Kidney (tissue), 14 donors: ENCODE data around the gene KCNQ1. TPM values are rescaled to one million over a fixed set of nuclear protein-coding genes. Genes with fewer than 3 reads are reported as not detected.

ENCODE experiments used
- DNase-seq, 5 donors: peaks; one replicate each; pipeline ENCODE4 v3.0.0-alpha.2; 2013 to 2020
- FAIRE-seq: peaks from 2 replicates; lab custom pipeline; 2012; peaks lifted over from hg19 to GRCh38; lab: Jason Lieb, UNC
- H3K27ac ChIP-seq, 2 donors: one replicate each; pipeline ENCODE4 v1.7.0; 2013; ENCODE audit warnings: low read depth in 2 of 2, low read length in 2 of 2, inconsistent platforms in 1 of 2
- H3K27me3 ChIP-seq: one replicate; pipeline ENCODE4 v1.7.1; 2013; ENCODE audit warnings: low read length, inconsistent platforms; ENCODE audit not compliant: control insufficient read depth, insufficient read depth
- H3K36me3 ChIP-seq, 3 donors: one replicate each; pipeline versions ENCODE4 v1.7.0 to v1.7.1; 2013; ENCODE audit warnings: low read length in 3 of 3, control low read depth in 1 of 3, inconsistent platforms in 1 of 3; ENCODE audit not compliant: insufficient read depth in 3 of 3, control insufficient read depth in 2 of 3
- H3K4me1 ChIP-seq, 3 donors: one replicate each; pipeline versions ENCODE4 v1.7.0 to v1.7.1; 2013; ENCODE audit warnings: low read length in 3 of 3, inconsistent platforms in 1 of 3, low read depth in 1 of 3; ENCODE audit not compliant: control insufficient read depth in 2 of 3, insufficient read depth in 2 of 3
- H3K4me3 ChIP-seq, 3 donors: one replicate each; pipeline versions ENCODE4 v1.7.0 to v1.8.1; 2013; ENCODE audit warnings: low read length in 3 of 3, control low read depth in 1 of 3, inconsistent platforms in 1 of 3
- H3K9ac ChIP-seq, 3 donors: one replicate each; pipeline versions ENCODE4 v1.7.0 to v1.7.1; 2013; ENCODE audit warnings: low read length in 3 of 3, control low read depth in 1 of 3, inconsistent platforms in 1 of 3
- H3K9me3 ChIP-seq, 3 donors: one replicate each; pipeline versions ENCODE4 v1.7.0 to v1.7.1; 2013; ENCODE audit warnings: low read length in 3 of 3, control low read depth in 1 of 3, inconsistent platforms in 1 of 3; ENCODE audit not compliant: control insufficient read depth in 2 of 3, insufficient read depth in 1 of 3
- intact Hi-C: fragments of 100-400 bp; cut with DNase I; formaldehyde crosslinking; loops from one replicate; pipeline ENCODE4 v1.11.1; 2022
- polyA plus RNA-seq: library from polyadenylated mRNA; stranded (reverse); fragments of 350-450 nt; fragmentation: Illumina TruSeq; extraction: RNeasy Lipid Tissue Mini Kit (QIAGEN cat#74804); gene quantifications from one replicate; pipeline ENCODE4 v1.2.3, GENCODE V29; 2014; ENCODE audit warnings: low read depth, low replicate concordance; ENCODE audit not compliant: insufficient read depth
- total RNA-seq: library from RNA; stranded (reverse); fragmentation: NEBNext Ultra II Directional; extraction: Animal tissue kit (Norgen Biotek cat#: 25700); gene quantifications from one replicate; pipeline ENCODE4 v1.2.1, GENCODE V29; 2021
- TF ChIP-seq, protein P1 (sequence below): IDR thresholded peaks from 3 replicates; pipeline ENCODE4 v1.5.1; 2012; ENCODE audit warnings: mild to moderate bottlenecking, moderate library complexity, borderline replicate concordance; ENCODE audit not compliant: insufficient read depth; ENCODE audit errors: extremely low read depth
- donor health status: control.
- donor health status: control.
- donor health status: control.
- donor health status: control.
- donor health status: control.
- donor health status: DM: yes; HTN: yes; CAD: no.
- donor health status: Normal renal cell carcinoma (clear cell type).

Gene KCNQ1
- total and polyA plus RNA-seq, 2 donors from 2014 or later: 45.5 to 49.4 TPM

DNA sequence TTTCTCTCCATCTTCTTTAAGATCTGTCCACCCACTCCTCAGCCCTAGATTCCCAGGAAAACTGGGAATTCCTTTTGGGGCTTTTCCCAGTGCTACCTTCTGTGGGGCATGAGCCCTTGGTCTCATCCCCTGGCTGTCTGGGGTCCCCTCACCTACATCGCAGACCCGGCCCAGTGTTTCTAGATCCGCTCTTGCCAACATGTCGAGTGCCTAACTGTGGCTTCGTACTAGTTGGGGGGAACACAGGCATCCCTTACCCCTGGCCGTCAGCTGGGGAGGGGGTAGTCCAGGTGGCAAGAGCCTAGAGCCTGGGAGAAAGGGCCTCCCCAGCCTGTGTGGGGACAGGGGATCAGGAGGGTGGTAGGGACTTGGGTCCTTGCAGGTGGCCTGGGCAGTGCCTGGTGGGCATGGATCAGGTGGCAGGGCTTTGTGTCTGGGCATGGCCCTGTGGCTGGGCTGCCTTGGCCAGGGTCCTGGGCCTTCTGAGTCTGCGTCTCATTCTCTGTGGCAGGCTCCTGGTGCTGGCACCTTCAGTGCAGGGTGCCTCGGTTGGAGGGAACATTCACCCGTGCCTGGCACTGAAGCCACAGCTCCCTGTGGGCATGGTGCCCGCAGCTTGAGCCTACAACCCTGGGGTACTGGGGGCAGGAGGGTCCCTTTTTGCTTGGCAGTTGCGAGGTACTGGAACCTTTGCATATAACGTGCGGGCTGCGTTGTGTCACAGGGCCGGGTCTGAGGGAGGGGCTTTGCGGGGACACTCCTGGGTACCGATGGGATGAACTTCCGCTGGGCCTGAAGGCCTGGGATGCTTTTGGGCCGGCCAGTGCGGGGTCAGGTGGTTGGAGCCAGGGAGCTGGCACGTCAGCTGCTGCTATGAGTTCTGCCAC, 4.1 kb downstream of the KCNQ1 start:
- intact Hi-C loops: no loop called here
- Histone ChIP-seq H3K9ac (no peak overlapping the region), H3K27me3 (no peaks in the 10 kb centered on the region), H3K27ac (no peak overlapping the region), H3K4me3 (no peak overlapping the region), H3K9me3 (no peaks in the 10 kb centered on the region), H3K36me3 (no peaks in the 10 kb centered on the region), H3K4me1 (peaks cover 0 to 24% (median 6%) of the 10 kb centered on the region in 3 donors)
- DNase-seq: peak in 1 of 5 donors; percentile 65
- TF ChIP-seq, protein P1, sequence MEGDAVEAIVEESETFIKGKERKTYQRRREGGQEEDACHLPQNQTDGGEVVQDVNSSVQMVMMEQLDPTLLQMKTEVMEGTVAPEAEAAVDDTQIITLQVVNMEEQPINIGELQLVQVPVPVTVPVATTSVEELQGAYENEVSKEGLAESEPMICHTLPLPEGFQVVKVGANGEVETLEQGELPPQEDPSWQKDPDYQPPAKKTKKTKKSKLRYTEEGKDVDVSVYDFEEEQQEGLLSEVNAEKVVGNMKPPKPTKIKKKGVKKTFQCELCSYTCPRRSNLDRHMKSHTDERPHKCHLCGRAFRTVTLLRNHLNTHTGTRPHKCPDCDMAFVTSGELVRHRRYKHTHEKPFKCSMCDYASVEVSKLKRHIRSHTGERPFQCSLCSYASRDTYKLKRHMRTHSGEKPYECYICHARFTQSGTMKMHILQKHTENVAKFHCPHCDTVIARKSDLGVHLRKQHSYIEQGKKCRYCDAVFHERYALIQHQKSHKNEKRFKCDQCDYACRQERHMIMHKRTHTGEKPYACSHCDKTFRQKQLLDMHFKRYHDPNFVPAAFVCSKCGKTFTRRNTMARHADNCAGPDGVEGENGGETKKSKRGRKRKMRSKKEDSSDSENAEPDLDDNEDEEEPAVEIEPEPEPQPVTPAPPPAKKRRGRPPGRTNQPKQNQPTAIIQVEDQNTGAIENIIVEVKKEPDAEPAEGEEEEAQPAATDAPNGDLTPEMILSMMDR: no peak
- FAIRE-seq: no peak

DNA sequence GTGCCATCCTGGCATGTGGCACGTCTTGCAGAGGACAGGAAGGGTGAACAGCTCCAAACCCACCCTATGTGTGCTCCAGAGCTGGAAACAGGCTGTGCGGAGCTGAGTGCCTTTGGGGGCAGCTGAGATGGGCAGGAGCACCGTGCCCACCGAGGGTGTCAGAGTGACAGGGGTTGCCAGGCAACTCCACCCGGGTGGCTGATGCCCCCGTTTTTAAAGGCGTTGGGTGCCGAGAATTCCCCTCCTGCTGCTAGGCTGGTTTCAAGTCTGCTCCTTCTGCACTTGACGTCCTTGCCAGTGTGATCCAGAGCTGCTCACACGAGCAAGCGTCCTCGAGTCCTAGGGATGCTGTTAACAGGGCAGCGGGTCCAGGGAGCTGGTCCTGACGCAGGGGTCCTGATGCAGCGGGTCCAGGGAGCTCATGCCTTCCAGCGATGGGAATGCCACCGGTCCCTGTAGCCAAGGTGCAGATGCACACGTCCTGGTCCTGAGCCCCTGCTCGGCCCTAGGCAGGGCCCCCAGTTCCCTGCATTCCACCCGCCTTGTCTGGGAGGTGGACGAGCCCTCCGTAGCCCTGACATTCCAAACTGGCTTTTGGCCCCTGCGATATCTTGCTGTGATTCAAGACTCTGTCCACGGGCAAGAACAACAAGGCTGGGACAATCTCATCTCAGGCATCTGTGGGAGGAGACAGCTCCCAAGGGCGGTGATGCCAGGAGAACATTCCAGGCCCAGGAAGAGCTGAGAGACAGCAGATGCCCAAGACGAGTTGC, 4.9 kb downstream of the KCNQ1 start:
- DNase-seq: peak in 1 of 5 donors; percentile 59
- H3K27ac ChIP-seq: no peak overlapping the region
- H3K27me3 ChIP-seq: no peaks in the 10 kb centered on the region
- H3K4me3 ChIP-seq: no peak overlapping the region
- H3K9me3 ChIP-seq: no peaks in the 10 kb centered on the region
- no peaks in the 10 kb centered on the region for H3K36me3 ChIP-seq
- TF ChIP-seq, protein P1: no peak
- no peak overlapping the region for H3K9ac ChIP-seq
- peaks cover 0 to 24% (median 6%) of the 10 kb centered on the region in 3 donors for H3K4me1 ChIP-seq
- intact Hi-C loops: no loop called here
- no peak for FAIRE-seq

DNA sequence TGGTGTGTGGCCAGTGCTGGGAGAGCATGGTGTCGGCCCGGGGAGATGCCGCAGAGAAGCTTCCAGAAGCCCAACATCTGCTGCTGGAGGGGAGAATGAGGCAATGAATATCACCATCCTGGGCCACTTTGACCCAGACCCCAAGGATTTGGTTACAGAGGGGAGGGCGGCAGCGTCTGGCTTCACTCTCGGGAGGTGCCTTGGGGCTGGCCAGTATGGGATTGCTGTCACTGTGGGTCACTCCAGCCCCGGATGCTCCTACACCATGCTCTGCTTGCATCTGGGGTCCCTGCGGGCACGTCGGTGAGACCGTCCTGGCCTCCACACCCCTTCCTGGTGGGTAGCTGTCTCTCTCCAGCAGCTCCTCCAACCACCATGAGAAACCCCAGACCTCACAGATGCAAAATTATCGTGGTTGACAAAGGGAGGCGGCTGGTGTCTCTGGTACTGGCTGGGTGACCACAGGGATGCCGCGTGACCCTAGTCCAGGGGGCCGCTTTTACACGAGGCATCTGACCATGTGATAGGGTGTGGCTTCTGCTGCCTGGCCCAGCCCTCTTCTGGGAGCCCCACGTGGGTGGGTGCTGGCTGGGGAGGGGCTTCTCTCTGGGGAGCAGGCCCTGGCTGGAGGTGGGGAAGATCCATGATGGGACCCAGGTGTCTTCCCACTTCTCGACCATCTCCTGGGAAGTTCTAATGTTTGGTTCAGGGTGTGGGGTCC, 5.7 kb downstream of the KCNQ1 start:
- no peak for FAIRE-seq
- Histone ChIP-seq H3K9ac (no peak overlapping the region), H3K9me3 (no peaks in the 10 kb centered on the region), H3K27me3 (no peaks in the 10 kb centered on the region), H3K4me3 (no peak overlapping the region), H3K27ac (no peak overlapping the region), H3K36me3 (no peaks in the 10 kb centered on the region), H3K4me1 (peaks cover 0 to 21% (median 6%) of the 10 kb centered on the region in 3 donors)
- no peak for DNase-seq
- TF ChIP-seq, protein P1: no peak
- intact Hi-C loops: no loop called here
